Stimulated activated CD4-positive, alpha-beta T cell treated with anti-CD3 and anti-CD28 coated beads, Interleukin-1b, Interleukin-23, amount 100 ng/mL, for 48 hours (primary cell): ENCODE results near the gene MGMT.

Experiments
- DNase-seq: peaks from one replicate; pipeline ENCODE4 v3.0.0-alpha.2; 2020

The MGMT gene

DNA sequence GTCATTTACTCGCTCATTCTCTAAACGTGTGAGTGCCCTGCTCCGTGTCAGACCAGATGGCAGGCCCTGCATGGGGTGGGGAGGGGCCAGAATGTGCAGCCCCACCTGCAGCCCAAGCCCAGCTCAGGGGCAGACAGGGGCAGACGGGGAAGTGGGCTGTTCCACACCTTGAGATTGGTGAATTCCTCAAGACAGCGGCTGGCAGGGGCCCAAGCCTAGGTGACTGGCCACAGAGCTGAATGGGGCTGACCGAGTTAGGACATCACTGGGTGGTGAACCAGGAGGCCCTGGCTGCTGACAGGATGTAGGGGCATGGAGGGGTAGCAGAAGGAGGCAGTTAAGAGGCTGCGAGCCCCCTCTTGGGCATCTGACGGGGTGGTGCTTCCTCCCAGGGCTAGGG, 79.1 kb downstream of the MGMT start:
- DNase-seq = no peak

DNA sequence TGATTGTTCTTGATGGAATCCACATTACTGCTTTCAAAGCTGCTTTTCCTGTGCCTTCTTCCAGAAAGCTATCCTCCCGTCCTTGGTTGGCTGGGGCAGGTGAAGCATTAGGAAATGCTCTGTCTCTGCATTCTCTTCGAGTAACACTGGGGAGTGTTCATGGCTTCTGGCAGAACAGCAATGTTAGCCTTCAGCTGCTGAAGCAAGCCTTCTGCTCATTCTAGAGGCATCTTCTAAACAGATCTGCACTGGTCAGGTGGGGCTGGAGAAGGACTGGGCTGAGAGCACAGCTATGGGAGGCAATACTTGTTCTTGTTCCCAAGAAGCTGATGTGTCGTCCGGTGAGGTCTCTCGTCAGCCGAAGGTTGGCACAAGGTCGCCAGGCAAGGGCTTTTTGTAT, 80.6 kb downstream of the MGMT start:
- no peak for DNase-seq

DNA sequence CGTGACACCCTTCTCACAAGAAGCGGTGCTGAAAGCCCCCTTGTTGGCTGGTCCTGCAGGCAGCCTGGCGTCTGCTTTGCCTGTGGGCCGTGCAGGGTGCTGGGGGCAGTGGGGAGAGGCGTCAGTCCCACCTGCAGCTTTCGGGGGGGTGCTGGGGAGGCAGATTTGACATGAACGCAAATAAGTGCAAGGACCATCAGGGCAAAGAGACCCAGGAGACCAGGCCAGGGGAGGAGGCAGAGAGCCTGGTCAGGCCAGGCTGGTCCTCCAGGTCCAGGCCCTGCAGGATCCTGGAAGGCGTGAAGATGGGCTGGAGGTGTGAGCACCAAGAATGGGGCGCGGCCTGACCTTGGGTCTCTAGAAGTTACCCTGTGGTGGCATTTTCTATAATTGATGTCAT, 81.6 kb downstream of the MGMT start:
- no peak for DNase-seq

DNA sequence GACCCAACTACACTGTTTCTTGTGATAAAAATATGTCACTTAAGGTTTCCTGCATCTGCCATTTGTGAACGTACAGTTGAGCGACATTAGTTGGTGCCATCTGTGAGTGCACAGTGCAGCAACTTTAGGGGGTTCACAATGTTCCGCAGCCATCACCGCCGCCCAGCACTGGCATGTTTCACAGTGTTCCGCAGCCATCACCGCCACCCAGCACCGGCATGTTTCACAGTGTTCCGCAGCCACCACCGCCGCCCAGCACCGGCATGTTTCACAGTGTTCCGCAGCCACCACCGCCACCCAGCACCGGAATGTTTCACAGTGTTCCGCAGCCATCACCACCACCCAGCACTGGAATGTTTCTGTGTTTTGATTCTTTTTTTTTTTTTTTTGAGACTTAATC, 83.0 kb downstream of the MGMT start:
- no peak for DNase-seq

DNA sequence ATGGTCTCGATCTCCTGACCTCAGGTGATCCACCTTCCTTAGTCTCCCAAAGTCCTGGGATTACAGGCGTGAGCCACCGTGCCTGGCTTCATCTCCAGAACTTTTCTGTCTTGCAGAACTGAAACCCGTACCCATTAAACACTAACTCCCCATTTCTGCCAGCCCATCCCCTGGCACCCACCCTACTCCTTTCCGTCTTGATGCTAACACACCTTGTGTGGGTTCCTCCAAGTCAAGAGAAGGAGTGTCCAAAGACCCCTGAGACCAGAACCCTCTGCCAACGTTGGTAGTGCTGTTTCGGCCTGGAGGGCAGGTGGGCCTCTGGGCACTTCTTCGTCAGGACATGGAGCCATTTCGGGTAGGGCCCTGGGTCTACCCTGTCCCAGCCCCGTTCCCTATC, 83.6 kb downstream of the MGMT start:
- DNase-seq = no peak

DNA sequence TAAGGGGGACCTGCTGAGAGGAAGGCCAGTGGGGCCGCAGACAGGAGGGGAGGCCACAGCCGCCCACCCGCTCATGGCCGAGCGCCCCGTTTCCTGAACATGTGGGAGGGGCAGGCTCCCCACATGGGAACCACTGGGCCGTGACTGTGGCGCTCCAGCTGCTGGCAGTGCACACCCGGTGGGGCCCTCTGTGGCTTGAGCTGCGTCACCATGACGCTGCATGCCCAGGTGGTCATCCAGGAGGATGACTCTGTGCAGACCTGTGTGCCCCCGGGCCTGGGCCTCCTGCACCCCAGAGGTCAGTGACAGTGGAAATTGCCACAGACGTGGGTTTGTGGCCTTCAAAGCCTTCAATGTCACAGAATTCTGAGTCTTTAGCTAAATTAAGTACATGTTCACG, 85.1 kb downstream of the MGMT start:
- DNase-seq = no peak

DNA sequence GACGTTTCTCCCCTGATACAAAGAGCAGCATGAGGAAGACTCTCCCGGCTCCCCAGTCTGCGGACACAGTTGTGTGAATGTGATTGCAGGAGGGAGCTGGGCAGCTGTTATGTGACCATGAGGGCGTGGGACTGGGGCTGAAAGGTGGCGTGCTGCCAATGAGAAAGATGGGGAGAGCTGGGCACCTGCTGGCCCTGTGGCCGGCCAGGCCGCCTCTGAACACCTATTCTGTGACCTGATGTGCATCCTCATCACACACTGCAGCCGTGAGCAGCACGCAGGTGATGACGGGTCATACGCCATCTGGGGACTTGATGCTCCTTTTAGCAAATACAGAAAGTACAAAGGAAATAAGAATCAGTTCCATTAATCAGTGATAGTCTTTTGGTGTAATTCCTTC, 86.9 kb downstream of the MGMT start:
- no peak for DNase-seq

DNA sequence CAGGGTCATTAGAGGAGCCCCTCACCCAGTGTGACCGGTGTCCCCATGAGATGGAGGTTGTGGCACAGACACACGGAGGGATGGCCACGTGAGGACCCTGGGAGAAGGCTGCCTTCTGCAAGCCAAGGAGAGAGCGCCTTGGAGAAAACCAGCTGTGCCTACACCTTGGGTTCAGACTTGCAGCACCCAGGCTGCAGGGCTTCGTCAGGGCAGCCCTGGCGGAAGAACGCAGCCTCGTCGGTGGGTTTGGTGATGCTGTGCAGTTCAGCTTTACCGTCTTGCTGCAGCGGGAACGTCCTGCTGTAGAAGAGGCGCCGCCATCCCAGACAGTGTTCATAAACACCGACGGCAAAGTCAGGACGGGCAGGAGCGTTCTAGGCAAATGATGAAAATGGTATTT, 89.3 kb downstream of the MGMT start:
- DNase-seq = no peak

DNA sequence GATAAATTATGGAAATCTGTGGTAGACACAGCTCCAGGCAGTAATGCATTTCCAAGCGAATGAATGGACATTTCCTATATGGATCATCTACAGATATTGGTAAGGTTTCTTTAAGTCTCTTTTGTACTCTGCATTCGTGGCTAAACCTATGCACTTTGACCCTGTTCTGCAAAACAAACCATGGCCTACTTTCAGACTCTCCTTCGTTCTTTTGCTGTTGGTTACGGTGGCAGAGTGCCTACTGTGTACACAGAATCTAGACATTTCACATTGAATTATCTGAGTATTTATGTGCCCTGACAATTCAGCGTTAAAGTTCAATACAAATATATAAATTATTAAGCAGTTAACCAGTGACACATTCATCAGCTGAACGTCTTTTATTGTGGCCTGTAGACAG, 93.3 kb downstream of the MGMT start:
- DNase-seq = no peak

DNA sequence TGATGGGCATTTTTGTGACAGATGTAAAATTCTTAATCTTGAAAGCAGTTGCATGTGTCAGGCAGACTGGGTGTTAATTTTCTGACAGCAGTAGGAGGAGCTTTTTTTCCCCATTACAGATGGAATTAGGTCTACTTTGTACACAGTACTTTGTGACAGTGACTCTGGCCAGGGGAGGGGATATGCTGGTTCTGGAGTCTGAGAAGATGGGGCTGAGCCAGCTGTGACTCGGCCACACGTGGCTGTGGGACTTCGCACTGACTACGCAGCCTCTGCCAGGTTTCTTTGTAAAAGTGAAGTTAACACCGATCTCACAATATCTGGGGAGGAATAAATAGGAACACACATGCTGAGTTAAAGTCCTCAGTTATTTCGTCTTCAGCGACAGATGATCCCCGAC, 95.4 kb downstream of the MGMT start:
- DNase-seq = no peak

DNA sequence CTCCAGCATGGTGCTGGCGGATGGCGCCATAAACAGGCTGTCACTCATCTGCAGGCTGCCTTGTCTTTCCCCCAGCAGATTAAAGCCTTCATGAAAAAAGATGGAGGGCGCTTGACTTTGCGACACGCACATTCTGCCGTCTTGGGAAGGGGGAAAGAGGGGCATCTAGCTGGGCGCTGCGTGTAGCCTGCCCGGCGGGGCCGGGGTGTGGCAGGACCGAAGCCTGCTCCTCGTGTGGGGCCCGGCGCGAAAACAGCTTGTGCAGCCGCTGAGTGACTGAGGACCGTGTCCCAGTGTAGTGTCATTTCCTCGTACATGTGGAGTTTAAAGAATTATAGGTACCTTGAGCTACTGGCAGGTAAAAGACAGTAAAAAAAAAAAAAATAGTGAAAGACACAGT, 97.9 kb downstream of the MGMT start:
- DNase-seq = no peak

DNA sequence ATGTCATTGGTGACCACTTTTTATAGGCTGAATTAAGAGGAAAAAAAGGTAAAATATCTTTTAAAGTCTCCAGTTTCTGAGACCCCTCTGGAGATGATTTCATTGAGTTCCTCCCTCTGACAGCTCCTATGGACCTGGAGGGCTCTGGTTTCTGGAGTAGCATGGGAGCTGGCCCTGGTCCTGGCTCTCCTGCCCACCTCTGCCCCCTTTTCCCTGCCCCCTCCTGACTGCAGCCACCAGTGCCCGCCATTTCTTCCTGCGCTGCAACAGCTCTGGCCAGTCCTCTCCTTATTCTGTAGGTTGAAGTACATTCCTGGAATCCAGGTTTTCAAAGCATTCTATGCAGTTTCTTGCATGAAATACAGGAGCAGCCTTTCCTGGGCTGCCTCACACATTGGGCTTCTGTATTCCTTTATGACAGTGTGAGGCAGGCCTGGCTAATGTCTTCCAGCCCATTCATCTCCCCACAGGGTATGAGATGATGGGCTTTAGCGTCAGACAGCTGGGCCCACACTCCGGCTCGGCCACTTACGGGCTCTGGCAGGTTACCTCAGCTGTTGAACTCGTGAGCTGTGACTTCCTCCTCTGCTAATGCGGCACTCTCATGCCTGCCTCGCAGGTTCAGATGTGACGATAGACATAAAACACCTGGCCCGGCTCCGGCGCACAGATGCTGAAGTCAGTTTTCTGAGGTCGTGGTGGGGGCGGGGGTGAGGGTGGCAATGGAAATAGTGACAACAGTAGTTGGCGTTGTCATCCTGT, 101.7 kb downstream of the MGMT start:
- DNase-seq = no peak

DNA sequence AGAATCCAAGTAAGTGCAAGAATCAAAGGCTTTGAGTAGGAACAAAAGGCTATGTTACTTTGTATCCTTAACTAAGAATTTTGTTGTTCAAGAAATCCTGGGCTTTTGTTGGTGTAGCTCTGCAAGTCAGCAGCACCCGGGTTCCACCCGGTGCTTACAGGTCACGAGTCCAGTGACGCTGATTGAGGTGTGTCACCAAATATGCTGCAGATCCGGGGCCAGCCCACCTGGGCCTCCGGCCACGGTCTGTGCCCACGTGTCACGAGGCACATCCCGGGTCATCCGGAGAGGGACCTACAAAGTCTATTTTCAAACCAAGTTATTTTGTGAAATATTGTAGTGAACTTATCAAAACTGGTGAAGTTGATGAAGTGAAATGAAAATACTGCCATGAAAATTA, 103.1 kb downstream of the MGMT start:
- no peak for DNase-seq

DNA sequence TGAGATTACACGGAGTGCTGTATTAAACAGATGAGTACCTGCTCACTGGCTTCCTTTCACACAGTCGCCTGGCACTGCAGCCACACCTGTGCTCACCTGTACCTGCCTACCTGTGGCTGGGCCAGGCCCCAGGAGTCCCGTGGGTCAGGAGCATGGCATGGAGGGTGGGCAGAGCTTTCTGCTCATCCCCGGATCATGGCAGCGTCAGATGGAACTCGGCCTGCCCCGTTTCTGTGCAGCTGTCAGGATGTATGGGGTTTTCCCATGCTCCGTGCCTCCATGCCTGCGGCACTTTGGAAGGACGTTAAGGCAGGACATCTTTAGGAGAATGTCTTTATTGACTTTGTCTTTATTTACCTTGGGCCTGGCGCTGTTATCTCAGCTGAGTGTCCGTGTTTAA, 112.2 kb downstream of the MGMT start:
- DNase-seq = no peak

DNA sequence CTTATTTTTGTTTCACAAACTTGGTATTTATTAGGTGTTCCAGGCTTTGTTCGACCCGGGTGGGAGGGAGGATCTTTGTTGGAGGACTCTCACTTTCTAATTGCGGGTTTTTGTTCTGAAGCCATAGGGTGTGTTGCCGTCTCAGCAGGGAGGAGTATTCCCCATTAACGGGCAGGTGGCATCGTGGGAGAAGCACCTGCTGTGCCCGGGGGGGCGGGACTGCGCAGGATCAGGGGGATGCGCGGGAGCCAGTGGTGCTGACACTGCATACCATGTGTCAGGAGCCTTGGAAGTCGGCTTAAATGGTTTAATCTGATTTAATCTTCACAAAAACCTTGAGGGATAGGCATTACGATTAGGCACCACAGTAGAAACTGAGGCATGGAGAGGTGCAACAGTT, 113.0 kb downstream of the MGMT start:
- DNase-seq = no peak

DNA sequence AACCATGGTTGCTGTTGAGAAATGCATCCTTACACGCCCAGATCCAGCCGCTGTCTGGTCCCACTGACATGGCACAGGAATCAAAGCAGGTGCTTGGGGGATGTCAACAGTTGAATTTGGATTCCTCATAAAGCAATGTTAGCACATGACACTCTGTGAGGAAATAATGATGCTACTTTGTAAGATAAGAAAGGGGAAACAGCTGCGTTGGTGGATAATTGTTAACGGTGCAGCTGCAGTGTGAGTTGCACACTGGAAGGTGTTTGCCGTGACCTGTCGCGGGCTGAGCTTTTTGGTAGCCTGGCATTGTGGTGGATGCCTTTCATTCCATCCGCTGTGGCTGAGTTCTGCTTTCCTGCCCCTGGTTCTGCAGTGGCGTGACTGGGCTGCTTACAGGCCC, 113.9 kb downstream of the MGMT start:
- DNase-seq = no peak

DNA sequence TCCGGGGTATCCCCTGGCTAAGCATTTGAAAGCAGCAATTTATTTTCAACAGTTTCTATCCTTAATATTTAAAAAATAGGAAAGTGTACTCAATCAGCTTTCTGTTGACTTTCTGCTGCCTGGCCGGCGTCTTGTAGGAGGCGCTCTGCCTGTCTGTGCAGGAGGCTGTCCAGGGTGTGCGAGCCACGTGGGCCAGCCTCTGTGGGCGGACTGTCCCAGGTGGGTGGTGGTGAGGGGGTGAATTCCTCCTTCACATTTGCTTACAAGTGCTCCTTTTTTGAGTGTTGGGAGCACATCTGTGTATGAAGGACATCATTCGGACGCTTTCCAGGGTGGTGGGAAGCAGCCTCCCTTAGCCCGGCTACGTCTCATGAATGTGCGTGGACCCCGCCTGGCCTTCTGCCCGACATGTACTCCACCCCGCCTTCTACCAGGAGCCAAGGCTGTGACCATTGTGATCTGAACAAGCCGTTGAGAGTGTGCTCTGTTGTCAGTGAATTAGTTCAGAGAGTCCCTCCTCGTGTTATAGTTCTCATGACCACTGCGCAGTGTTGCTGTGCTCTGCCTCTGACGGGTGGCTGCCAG, 114.9 kb downstream of the MGMT start:
- DNase-seq = no peak

DNA sequence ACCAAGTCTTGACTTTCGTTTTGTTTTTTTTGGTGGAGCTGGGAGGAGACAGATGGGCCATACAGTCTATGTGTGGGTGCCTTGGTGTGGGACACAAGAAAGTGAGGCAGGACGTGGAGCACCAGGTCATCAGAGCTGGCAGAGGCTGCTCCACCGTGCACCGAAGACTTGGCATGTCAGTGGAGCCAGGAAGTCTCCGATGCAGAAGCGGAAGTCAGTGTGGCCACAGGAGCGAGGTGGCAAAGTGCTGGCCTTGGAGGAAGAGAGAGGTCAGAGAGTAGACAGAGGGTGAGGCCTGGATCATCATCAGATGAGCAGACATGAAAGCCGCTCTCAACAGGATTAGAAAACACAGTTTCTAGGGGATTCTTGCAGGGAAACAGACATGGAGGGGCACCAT, 116.8 kb downstream of the MGMT start:
- no peak for DNase-seq

DNA sequence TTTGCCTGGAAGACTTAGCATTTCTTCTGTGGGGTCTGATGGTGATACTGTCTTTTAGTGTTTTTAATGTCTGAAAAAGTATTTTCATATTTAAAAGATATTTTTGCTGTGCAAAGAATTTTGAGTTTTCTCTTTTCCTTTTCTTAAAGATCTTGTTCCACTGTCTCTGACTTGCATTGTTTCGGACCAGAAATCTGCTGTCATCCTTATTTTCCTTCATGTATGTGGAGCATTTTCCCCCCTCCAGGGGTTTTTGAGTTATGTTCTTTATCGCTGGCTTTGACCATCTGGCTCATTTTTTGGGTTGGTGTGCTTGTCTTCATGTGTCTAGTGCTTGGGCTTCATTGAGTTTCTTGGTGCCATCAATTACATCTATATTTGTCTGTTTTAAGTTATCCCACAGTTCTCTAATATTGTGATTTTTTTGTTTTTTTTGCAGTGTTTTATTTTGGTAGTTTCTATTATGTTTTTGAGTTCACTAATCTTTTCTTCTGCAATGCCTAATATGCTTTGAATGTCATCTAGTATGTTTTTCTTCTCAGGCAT, 119.9 kb downstream of the MGMT start:
- no peak for DNase-seq

DNA sequence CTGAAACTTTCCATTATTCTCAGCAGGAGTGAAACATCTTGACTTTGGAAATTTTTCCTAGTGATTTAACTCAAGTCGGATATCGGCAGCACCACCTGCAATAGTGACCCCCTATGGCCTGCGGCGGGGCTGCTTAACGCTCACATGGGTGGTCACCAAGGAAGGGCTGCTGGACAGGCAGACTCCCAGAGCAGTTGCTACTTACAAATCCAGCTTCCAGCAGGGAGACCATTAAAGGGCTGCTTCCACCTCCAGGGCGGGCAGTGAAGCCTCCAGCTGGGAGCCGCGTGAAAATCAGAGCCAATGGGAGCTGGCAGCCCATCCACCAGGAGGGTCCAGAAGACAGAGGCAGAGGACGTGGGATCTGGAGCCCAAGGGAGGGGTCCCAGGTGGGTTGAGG, 122.5 kb downstream of the MGMT start:
- no peak for DNase-seq

DNA sequence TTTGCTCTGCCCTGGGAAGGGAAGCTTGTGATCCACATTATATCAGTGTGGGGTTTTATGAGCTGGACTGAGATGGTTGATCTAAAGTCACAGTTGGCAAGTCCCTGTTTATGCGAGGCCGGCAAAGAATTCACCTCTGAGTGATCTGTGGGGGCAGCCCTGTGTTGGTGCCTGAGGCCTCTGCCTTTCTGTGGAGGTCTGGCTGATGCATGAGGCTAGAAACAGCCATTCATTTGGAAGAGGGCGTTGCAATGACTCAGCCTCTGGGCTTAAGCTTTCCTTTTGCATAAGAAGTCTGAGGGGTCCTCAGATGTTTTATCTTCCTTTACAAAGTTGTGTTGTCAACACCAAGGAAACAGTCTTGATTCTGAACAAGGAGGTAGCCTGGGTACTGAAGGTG, 126.9 kb downstream of the MGMT start:
- DNase-seq = no peak

DNA sequence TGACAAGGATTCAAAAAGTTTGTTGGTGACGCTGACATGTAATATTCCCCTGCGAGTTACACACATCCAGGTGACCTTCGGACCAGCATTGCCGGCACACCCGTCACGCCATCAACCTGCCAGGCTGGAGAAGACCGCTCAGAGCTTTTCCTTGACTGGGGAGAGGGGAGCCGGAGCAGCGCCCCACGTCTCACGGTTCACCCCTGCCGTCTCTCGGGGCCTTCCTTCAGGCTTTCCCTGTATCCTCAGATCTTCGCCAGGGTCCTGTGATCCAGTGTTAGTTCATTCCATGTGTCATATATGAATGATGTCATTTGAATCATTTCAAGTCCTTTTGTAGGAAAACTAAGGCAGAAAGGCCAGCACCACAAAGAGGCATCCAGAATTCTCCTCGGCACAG, 127.8 kb downstream of the MGMT start:
- no peak for DNase-seq

DNA sequence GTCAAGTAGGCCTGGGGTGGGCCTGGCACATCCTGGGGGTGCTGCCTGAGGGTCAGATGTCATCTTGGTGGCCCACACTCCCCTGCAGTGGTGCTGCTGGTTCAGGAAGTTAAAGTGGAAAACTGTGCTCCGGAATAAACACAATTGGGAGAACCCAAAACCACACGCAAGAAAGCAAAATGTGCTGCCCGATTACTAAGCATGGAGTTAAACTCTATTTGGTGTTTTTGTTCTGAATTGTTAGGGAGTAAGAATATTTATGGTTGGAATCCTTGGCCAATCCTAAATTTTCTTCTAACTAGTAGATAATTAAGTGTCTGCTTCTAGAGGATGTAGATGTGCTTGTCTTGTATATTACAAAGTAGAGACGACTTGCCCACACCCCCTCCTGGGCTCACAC, 131.4 kb downstream of the MGMT start:
- no peak for DNase-seq

DNA sequence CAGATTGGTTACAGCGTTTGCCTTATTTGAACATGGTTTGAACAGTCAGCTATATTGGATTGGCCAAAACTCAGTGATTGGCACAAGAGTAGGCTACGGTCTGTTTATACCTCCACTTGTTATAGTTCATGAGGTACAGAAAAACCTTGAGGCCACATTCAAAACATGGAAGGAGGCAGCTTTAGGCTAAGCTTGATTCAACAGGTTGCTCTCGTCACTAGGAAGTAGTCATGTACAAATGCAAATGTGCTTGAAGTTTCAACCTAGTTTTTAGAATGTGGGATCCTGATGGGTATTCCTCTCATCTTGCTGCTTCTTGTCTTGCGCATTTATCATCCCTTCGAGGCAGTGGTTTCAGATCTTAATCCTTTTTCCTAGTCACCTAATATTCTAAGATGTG, 132.1 kb downstream of the MGMT start:
- no peak for DNase-seq

DNA sequence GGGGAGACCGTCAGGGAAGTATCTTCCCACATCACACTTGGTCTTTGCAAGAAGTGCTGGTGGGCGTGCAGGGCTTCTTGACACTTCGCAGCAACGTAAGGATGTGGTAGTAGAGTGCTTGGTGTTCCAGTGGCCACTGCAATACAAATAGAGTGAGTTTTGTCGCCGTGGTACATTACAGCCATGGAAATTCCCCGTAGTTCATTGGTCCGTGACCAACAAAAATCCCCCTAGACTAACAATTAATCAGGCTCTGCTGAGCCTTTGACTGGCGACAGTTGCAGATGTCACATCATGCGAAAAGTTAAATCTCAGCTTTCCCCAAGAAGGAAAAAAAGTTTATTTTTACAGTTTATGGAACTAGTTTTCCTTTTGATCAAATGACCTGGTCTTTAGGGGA, 134.7 kb downstream of the MGMT start:
- DNase-seq = no peak
